HepG2 (cell line): Measurements from ENCODE around the gene MEGF11.

Experiments
- ASH2L ChIP-seq: fragments of 300-600, 200-600 bp; sonication (generic); IDR thresholded peaks from 2 replicates; pipeline ENCODE4 v1.7.0; 2017; ENCODE audit warnings: low read depth, mild to moderate bottlenecking, moderate library complexity, mixed read lengths, low read length; ENCODE audit not compliant: insufficient read length
- CTCF ChIP-seq: sonication (generic); formaldehyde crosslinking; IDR thresholded peaks from 2 replicates; pipeline ENCODE4 v1.5.0; 2020; ENCODE audit warnings: mild to moderate bottlenecking, missing genetic modification reagents, moderate library complexity
- FOSL1 ChIP-seq: sonication (generic); formaldehyde crosslinking; IDR thresholded peaks from 2 replicates; pipeline ENCODE4 v1.9.0; 2021; ENCODE audit warnings: missing genetic modification reagents, borderline replicate concordance
- GPN1 ChIP-seq: sonication (generic); formaldehyde crosslinking; IDR thresholded peaks from 2 replicates; pipeline ENCODE4 v1.5.1; 2020; ENCODE audit warnings: missing genetic modification reagents, borderline replicate concordance
- GTF2F1 ChIP-seq: fragments of 150-350 bp; IDR thresholded peaks from 2 replicates; pipeline ENCODE4 v1.6.1; 2014; ENCODE audit warnings: low read length
- HOXA7 ChIP-seq: sonication (generic); formaldehyde crosslinking; IDR thresholded peaks from 2 replicates; pipeline ENCODE4 v1.8.1; 2022; ENCODE audit warnings: mild to moderate bottlenecking, missing genetic modification reagents, moderate library complexity
- MLXIP ChIP-seq: sonication (generic); formaldehyde crosslinking; IDR thresholded peaks from 2 replicates; pipeline ENCODE4 v1.9.0; 2021; ENCODE audit warnings: missing genetic modification reagents, borderline replicate concordance
- PCBP2 ChIP-seq: fragments of 200-400 bp; formaldehyde crosslinking; optimal IDR thresholded peaks from 2 replicates; pipeline ENCODE3; 2018; ENCODE audit warnings: low read length, low read depth; ENCODE audit not compliant: poor library complexity, severe bottlenecking
- PHF20 ChIP-seq: sonication (generic); formaldehyde crosslinking; IDR thresholded peaks from 2 replicates; pipeline ENCODE4 v1.5.0; 2020; ENCODE audit warnings: mild to moderate bottlenecking, missing genetic modification reagents
- POLR2A ChIP-seq, 2 experiments: IDR thresholded peaks; 2 replicates each; pipeline ENCODE4 v1.6.1; 2011; ENCODE audit warnings: low read depth in 2 of 2, low read length in 2 of 2, mild to moderate bottlenecking in 1 of 2, moderate library complexity in 1 of 2; ENCODE audit not compliant: insufficient read depth in 1 of 2
- YEATS2 ChIP-seq: sonication (generic); formaldehyde crosslinking; IDR thresholded peaks from 2 replicates; pipeline ENCODE4 v1.4.0; 2020; ENCODE audit warnings: missing genetic modification reagents, borderline replicate concordance
- ZNF670 ChIP-seq: sonication (generic); formaldehyde crosslinking; IDR thresholded peaks from 2 replicates; pipeline ENCODE4 v1.8.0; 2022; ENCODE audit warnings: mild to moderate bottlenecking, missing genetic modification reagents, borderline replicate concordance
- ZNF713 ChIP-seq: sonication (generic); formaldehyde crosslinking; IDR thresholded peaks from 2 replicates; pipeline ENCODE4 v1.4.0; 2020; ENCODE audit warnings: mild to moderate bottlenecking, missing genetic modification reagents

DNA sequence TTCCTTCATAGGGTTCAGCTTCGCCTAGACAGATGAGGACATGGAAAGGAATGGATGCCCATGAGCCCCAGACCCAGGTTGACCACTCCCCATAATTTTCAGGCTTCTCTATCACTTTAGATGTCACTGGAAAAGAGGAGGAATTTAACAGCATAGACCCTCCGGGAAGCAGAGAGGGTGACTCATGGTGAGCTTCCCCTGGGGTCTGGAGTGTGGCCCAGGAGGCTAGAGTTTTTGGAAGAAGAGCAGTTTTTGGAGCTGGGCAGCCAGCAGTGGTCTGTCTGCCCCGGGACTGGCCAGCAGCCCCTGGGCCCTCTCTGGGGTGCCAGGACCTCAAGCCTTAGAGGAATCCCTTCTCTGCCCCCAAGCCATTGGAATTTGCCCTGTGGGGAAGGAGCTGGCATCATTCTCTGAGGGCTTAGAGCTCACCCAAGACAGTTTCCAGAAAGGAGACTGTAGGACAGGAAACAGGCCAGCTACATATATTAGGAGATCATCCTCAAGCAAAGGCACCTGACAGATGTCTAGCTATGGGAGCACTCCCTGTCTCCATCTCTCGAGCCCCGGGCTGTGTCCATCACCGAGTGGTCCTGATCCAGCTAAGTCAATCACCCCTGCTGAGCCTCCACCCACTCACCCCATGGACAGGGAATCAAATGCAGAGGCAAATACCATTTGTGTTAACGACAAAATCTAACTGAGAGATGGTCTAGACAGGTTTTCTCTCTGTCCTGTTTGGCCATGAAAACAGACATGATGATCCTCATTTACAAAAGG, 67.3 kb downstream of the MEGF11 start:
- TF ChIP-seq POLR2A (IDR thresholded peaks at IDR 0.05; ENCODE audit: insufficient read depth in 1 of 2, low read depth in 2 of 2, low read length in 2 of 2) (no peak), YEATS2 (CRISPR knock-in tag) (no peak), ZNF713 (CRISPR knock-in tag) (no peak), GPN1 (no peak), ZNF670 (no peak), CTCF (no peak), ASH2L (no peak), PHF20 (CRISPR knock-in tag) (no peak), GTF2F1 (no peak), HOXA7 (CRISPR knock-in tag) (no peak), PCBP2 (no peak), MLXIP (CRISPR knock-in tag) (no peak), FOSL1 (no peak)
